Loucy (cell line): ENCODE measurements around the gene PAK5.

ENCODE experiments used
- CTCF ChIP-seq: fragments of 200-600 bp; sonication (generic); conservative IDR thresholded peaks from 2 replicates; pipeline ENCODE4 v1.5.1; 2014; ENCODE audit warnings: mild to moderate bottlenecking, antibody characterized with exemption, low read length
- EZH2phosphoT487 ChIP-seq: fragments of 200-600 bp; IDR thresholded peaks from 2 replicates; pipeline ENCODE4 v1.6.1; 2018; ENCODE audit warnings: antibody characterized with exemption, mild to moderate bottlenecking, moderate library complexity, borderline replicate concordance

GRCh38 chr20:9835302-9835701 is 3.6 kb downstream of the PAK5 start:
- TF ChIP-seq CTCF (no peak), EZH2phosphoT487 (no peak)
